ENCODE results near the gene FARP1.

Gene FARP1

GRCh38 chr13:98405107-98405571 is 262.2 kb downstream of the FARP1 start:
- 0 out of 2 replicates have a peak, but pooled peaks have one; percentile 17 for TF ChIP-seq CTCF (IDR thresholded peaks at IDR 0.05; ENCODE audit: control insufficient read depth, extremely low read depth, insufficient read depth)
- no peak for DNase-seq (ENCODE audit: low read depth)
- no peak overlapping the region for H3K4me3 ChIP-seq (ENCODE audit: low read depth, low read length)

- no peak for DNase-seq (ENCODE audit: low read depth)
- TF ChIP-seq CTCF (IDR thresholded peaks at IDR 0.05; ENCODE audit: control insufficient read depth, extremely low read depth, insufficient read depth), result no peak
- H3K4me3 ChIP-seq (ENCODE audit: low read depth, low read length), result no peak overlapping the region
These were observed 262.9 kb downstream of the FARP1 start for GRCh38 chr13:98405690-98406344.

GRCh38 chr13:98406427-98406826 is 263.5 kb downstream of the FARP1 start:
- H3K4me3 ChIP-seq (ENCODE audit: low read depth, low read length), result no peak overlapping the region
- peak; percentile 24; the same call in 1 of the 2 replicates for TF ChIP-seq CTCF (IDR thresholded peaks at IDR 0.05; ENCODE audit: control insufficient read depth, extremely low read depth, insufficient read depth)
- DNase-seq (ENCODE audit: low read depth), result no peak

GRCh38 chr13:98406971-98407370 is 264.1 kb downstream of the FARP1 start:
- no peak overlapping the region for H3K4me3 ChIP-seq (ENCODE audit: low read depth, low read length)
- DNase-seq (ENCODE audit: low read depth), result no peak
- TF ChIP-seq CTCF (IDR thresholded peaks at IDR 0.05; ENCODE audit: control insufficient read depth, extremely low read depth, insufficient read depth), result no peak

GRCh38 chr13:98407575-98407974 is 264.7 kb downstream of the FARP1 start:
- no peak for DNase-seq (ENCODE audit: low read depth)
- TF ChIP-seq CTCF (IDR thresholded peaks at IDR 0.05; ENCODE audit: control insufficient read depth, extremely low read depth, insufficient read depth), result no peak
- no peak overlapping the region for H3K4me3 ChIP-seq (ENCODE audit: low read depth, low read length)

- no peak for DNase-seq (ENCODE audit: low read depth)
- no peak for TF ChIP-seq CTCF (IDR thresholded peaks at IDR 0.05; ENCODE audit: control insufficient read depth, extremely low read depth, insufficient read depth)
- no peak overlapping the region for H3K4me3 ChIP-seq (ENCODE audit: low read depth, low read length)
These were observed 266.4 kb downstream of the FARP1 start for GRCh38 chr13:98409281-98409680.

- TF ChIP-seq CTCF (IDR thresholded peaks at IDR 0.05; ENCODE audit: control insufficient read depth, extremely low read depth, insufficient read depth), result no peak
These were observed 267.7 kb downstream of the FARP1 start for GRCh38 chr13:98410612-98411011.

More at GRCh38 chr13:98410612-98411011, 267.7 kb downstream of the FARP1 start:
- no peak for DNase-seq (ENCODE audit: low read depth)
- H3K4me3 ChIP-seq (ENCODE audit: low read depth, low read length), result no peak overlapping the region

All from LNCaP clone FGC (cell line).